H1 (cell line): Measurements from ENCODE around the gene CTSH. TPM values are rescaled to one million over a fixed set of nuclear protein-coding genes. Genes with fewer than 3 reads are reported as not detected.
A peak's percentile ranks its signal among the peaks of the same experiment; 100 is the strongest.

Experiments
- CTCF ChIA-PET: fragments of 300-600 bp; sonication (Branson Sonifier 250); formaldehyde crosslinking; loops from one replicate; lab custom pipeline; 2021; ENCODE audit not compliant: partially characterized antibody; lab: Charles Lee
- POLR2A ChIA-PET: fragments of 300-600 bp; sonication (Branson Sonifier 250); formaldehyde crosslinking; loops from one replicate; lab custom pipeline; 2021; ENCODE audit warnings: inconsistent platforms; ENCODE audit not compliant: partially characterized antibody; lab: Charles Lee
- DNase-seq, 2 experiments: peaks; one replicate each; pipeline versions ENCODE4 v3.0.0 to v3.0.0-alpha.2; 2010 to 2022; ENCODE audit warnings: low spot score in 2 of 2, low read depth in 1 of 2, mixed read lengths in 1 of 2
- FAIRE-seq: peaks from 2 replicates; lab custom pipeline; 2011; peaks lifted over from hg19 to GRCh38; lab: Jason Lieb, UNC
- H2AFZ ChIP-seq: 2 replicates; pipeline ENCODE4 v1.8.1; 2012; ENCODE audit warnings: low read length, inconsistent platforms
- H2AK5ac ChIP-seq: 2 replicates; pipeline ENCODE4 v1.6.1; 2013; ENCODE audit warnings: low read depth, low read length
- H2BK120ac ChIP-seq: replicated peaks from 2 replicates; pipeline ENCODE3; 2013; ENCODE audit warnings: low read depth, low read length, inconsistent platforms
- H2BK12ac ChIP-seq: 2 replicates; pipeline ENCODE4 v1.6.1; 2013; ENCODE audit warnings: low read depth, low read length
- H2BK15ac ChIP-seq: 2 replicates; pipeline ENCODE4 v1.6.1; 2013; ENCODE audit warnings: low read length
- H2BK20ac ChIP-seq: 2 replicates; pipeline ENCODE4 v1.6.1; 2013; ENCODE audit warnings: low read length
- H2BK5ac ChIP-seq: 2 replicates; pipeline ENCODE4 v1.6.1; 2013; ENCODE audit warnings: low read depth, low read length
- H3K14ac ChIP-seq: 2 replicates; pipeline ENCODE4 v1.6.1; 2013; ENCODE audit warnings: inconsistent platforms; ENCODE audit not compliant: insufficient read length
- H3K18ac ChIP-seq: 2 replicates; pipeline ENCODE4 v1.6.1; 2013; ENCODE audit warnings: low read length; ENCODE audit errors: extremely low read depth
- H3K23ac ChIP-seq: 2 replicates; pipeline ENCODE4 v1.6.1; 2013; ENCODE audit warnings: inconsistent platforms; ENCODE audit not compliant: insufficient read length
- H3K23me2 ChIP-seq: 2 replicates; pipeline ENCODE4 v1.6.1; 2013; ENCODE audit warnings: low read depth, low read length
- H3K27ac ChIP-seq: 2 replicates; pipeline ENCODE4 v1.6.1; 2011; ENCODE audit warnings: low read depth, low read length, inconsistent platforms
- H3K27me3 ChIP-seq, 4 experiments: replicated peaks in 1 of 4; 1 replicate in 1 of 4; 2 replicates in 3 of 4; pipeline versions ENCODE4 v1.6.1 to v1.8.1; 2011 to 2013; ENCODE audit warnings: low read length in 3 of 4, mild to moderate bottlenecking in 3 of 4, inconsistent platforms in 2 of 4, mixed read lengths in 2 of 4, moderate library complexity in 1 of 4; ENCODE audit not compliant: control insufficient read depth in 3 of 4, insufficient read depth in 3 of 4; ENCODE audit errors: extremely low read depth in 1 of 4
- H3K36me3 ChIP-seq, 4 experiments: 2 replicates each; pipeline versions ENCODE4 v1.6.1 to v1.8.1; 2011 to 2013; ENCODE audit warnings: mild to moderate bottlenecking in 4 of 4, low read length in 3 of 4, moderate library complexity in 2 of 4, control low read depth in 1 of 4, inconsistent platforms in 1 of 4; ENCODE audit not compliant: insufficient read depth in 4 of 4, control insufficient read depth in 2 of 4
- H3K4ac ChIP-seq: replicated peaks from 2 replicates; pipeline ENCODE3; 2013; ENCODE audit warnings: low read length, low read depth, mixed read lengths, inconsistent platforms; ENCODE audit not compliant: insufficient read length
- H3K4me1 ChIP-seq, 4 experiments: replicated peaks in 1 of 4; 1 replicate in 1 of 4; 2 replicates in 3 of 4; pipeline versions ENCODE4 v1.6.1 to v1.8.1; 2011 to 2013; ENCODE audit warnings: low read length in 3 of 4, inconsistent platforms in 2 of 4, mixed read lengths in 1 of 4; ENCODE audit not compliant: insufficient read depth in 4 of 4, control insufficient read depth in 3 of 4
- H3K4me2 ChIP-seq, 2 experiments: 2 replicates each; pipeline versions ENCODE4 v1.6.1 to v1.8.1; 2011 to 2013; ENCODE audit warnings: low read depth in 2 of 2, low read length in 2 of 2, control low read depth in 1 of 2, inconsistent platforms in 1 of 2, mild to moderate bottlenecking in 1 of 2; ENCODE audit not compliant: insufficient read depth in 1 of 2
- H3K4me3 ChIP-seq, 4 experiments: fragments of 200-600, 300-600 bp in 1 of 4; sonication (generic), shearing (Covaris generic), sonication (Bioruptor Twin) in 1 of 4; 2 replicates each; pipeline versions ENCODE4 v1.5.1 to v1.8.1; 2011 to 2016; ENCODE audit warnings: low read length in 4 of 4, low read depth in 3 of 4, control low read depth in 2 of 4, inconsistent platforms in 2 of 4, mild to moderate bottlenecking in 2 of 4, mixed read lengths in 1 of 4, moderate library complexity in 1 of 4; ENCODE audit not compliant: insufficient read depth in 2 of 4; ENCODE audit errors: extremely low read depth in 1 of 4
- H3K56ac ChIP-seq: replicated peaks from 2 replicates; pipeline ENCODE3; 2013; ENCODE audit warnings: low read depth, mild to moderate bottlenecking, mixed read lengths, low read length, inconsistent platforms; ENCODE audit not compliant: insufficient read length
- H3K79me1 ChIP-seq: 2 replicates; pipeline ENCODE4 v1.6.1; 2013; ENCODE audit warnings: low read depth, low read length, control low read depth
- H3K79me2 ChIP-seq, 2 experiments: 2 replicates each; pipeline versions ENCODE4 v1.6.1 to v1.8.1; 2012 to 2013; ENCODE audit warnings: low read length in 2 of 2, mild to moderate bottlenecking in 2 of 2, inconsistent platforms in 1 of 2; ENCODE audit not compliant: insufficient read depth in 2 of 2, control insufficient read depth in 1 of 2
- H3K9ac ChIP-seq, 4 experiments: replicated peaks in 1 of 4; 1 replicate in 1 of 4; 2 replicates in 3 of 4; pipeline versions ENCODE4 v1.6.1 to v1.8.1; 2011 to 2013; ENCODE audit warnings: low read depth in 3 of 4, low read length in 3 of 4, control low read depth in 2 of 4, mild to moderate bottlenecking in 2 of 4, moderate library complexity in 2 of 4, inconsistent platforms in 1 of 4; ENCODE audit errors: extremely low read depth in 1 of 4
- H3K9me3 ChIP-seq, 2 experiments: 2 replicates each; pipeline versions ENCODE4 v1.6.1 to v1.8.1; 2012 to 2013; ENCODE audit warnings: mild to moderate bottlenecking in 2 of 2, moderate library complexity in 2 of 2, control low read depth in 1 of 2, inconsistent platforms in 1 of 2, low read depth in 1 of 2, low read length in 1 of 2, mixed read lengths in 1 of 2; ENCODE audit not compliant: insufficient read depth in 2 of 2
- H4K20me1 ChIP-seq, 2 experiments: replicated peaks in 1 of 2; 2 replicates each; pipeline versions ENCODE3 to v1.8.1; 2011 to 2013; ENCODE audit warnings: inconsistent platforms in 2 of 2, low read length in 2 of 2, mild to moderate bottlenecking in 1 of 2; ENCODE audit not compliant: insufficient read depth in 2 of 2, control insufficient read depth in 1 of 2
- H4K5ac ChIP-seq: 2 replicates; pipeline ENCODE4 v1.6.1; 2013; ENCODE audit warnings: low read length, low read depth, mixed read lengths, inconsistent platforms; ENCODE audit not compliant: insufficient read length
- H4K8ac ChIP-seq: 2 replicates; pipeline ENCODE4 v1.8.0; 2013; ENCODE audit warnings: mild to moderate bottlenecking, moderate library complexity, low read length, inconsistent platforms; ENCODE audit not compliant: insufficient read depth; ENCODE audit errors: extremely low read depth
- H4K91ac ChIP-seq: replicated peaks from 2 replicates; pipeline ENCODE3; 2013; ENCODE audit warnings: low read length, mixed read lengths, inconsistent platforms; ENCODE audit not compliant: insufficient read length
- KDM1A ChIP-seq: fragments of 200-600, 300-600 bp; sonication (generic); IDR thresholded peaks from 2 replicates; pipeline ENCODE4 v1.7.1; 2016; ENCODE audit warnings: mild to moderate bottlenecking, low read length, borderline replicate concordance
- SRF ChIP-seq: IDR thresholded peaks from 2 replicates; pipeline ENCODE4 v1.6.1; 2011; ENCODE audit warnings: mild to moderate bottlenecking, low read depth, low read length, moderate library complexity
- TCF12 ChIP-seq: IDR thresholded peaks from 2 replicates; pipeline ENCODE4 v1.6.1; 2011; ENCODE audit warnings: low read depth, mild to moderate bottlenecking, low read length
- TEAD4 ChIP-seq: IDR thresholded peaks from 2 replicates; pipeline ENCODE4 v1.6.1; 2012; ENCODE audit warnings: low read depth, low read length, inconsistent platforms, mixed read lengths
- WGBS, 2 experiments: shearing (Covaris generic) in 1 of 2; methylation state at CpG; one replicate each; pipeline versions ENCODE4 v1.1.6 to v1.1.7; 2013 to 2015; ENCODE audit warnings: low lambda C conversion rate in 2 of 2, mixed read lengths in 2 of 2, inconsistent platforms in 1 of 2, low coverage in 1 of 2, missing lambda C conversion rate in 1 of 2; ENCODE audit not compliant: insufficient replicate concordance in 2 of 2, insufficient coverage in 1 of 2, insufficient read length in 1 of 2; ENCODE audit errors: extremely low coverage in 1 of 2, missing lambda C conversion rate in 1 of 2; 5-methylcytosine and 5-hydroxymethylcytosine counted together
- polyA plus RNA-seq, 7 experiments: library from polyadenylated mRNA; depleted of rRNA in 3 of 7; stranded (reverse) in 5 of 7; unstranded in 2 of 7; fragments of >200 nt in 5 of 7; fragments of 200-250 nt in 2 of 7; gene quantifications; 1 replicate in 5 of 7; 2 replicates in 1 of 7; 4 replicates in 1 of 7; pipeline versions ENCODE4 v1.2.1 to v1.2.3, GENCODE V29; 2011 to 2013; ENCODE audit warnings: missing spikeins in 2 of 7, mixed read lengths in 2 of 7
- total RNA-seq: library from RNA; stranded (reverse); fragmentation: NEBNext Ultra II Directional; extraction: Animal tissue kit (Norgen Biotek cat#: 25700); gene quantifications from 2 replicates; pipeline ENCODE4 v1.2.1, GENCODE V29; 2021

Gene CTSH
- total and polyA plus RNA-seq, 2 of the 8 experiments (the other 6 are each of a cell fraction or from before 2014, with no cell fraction given), result 34.0 to 36.8 TPM

GRCh38 chr15:78957416-78958093, 12.7 kb upstream of the CTSH start:
- no peak overlapping the region for H2BK20ac ChIP-seq
- H2BK120ac ChIP-seq, result no peak overlapping the region
- peaks cover 0 to 3% of the 10 kb centered on the region in 2 experiments; a peak in 1 of 4 replicates for H3K9me3 ChIP-seq
- no peak overlapping the region for H3K23ac ChIP-seq
- no peak overlapping the region for H3K4me3 ChIP-seq
- no peaks in the 10 kb centered on the region for H4K20me1 ChIP-seq
- H3K9ac ChIP-seq, result no peak overlapping the region
- no peaks in the 10 kb centered on the region for H3K36me3 ChIP-seq
- no peak overlapping the region for H2AK5ac ChIP-seq
- H4K8ac ChIP-seq, result no peak overlapping the region
- FAIRE-seq, result no peak
- no peak overlapping the region for H2BK5ac ChIP-seq
- H3K27me3 ChIP-seq, result no peaks in the 10 kb centered on the region; a peak in 1 of 7 replicates
- no peak overlapping the region for H2BK15ac ChIP-seq
- 79% methylated on average over 9 of the region's 9 CpGs; no CpG with 5 or more reads in 1 of the 2 experiments for WGBS, 2 experiments
- no peaks in the 10 kb centered on the region for H3K79me2 ChIP-seq
- DNase-seq, result no peak
- H3K4me1 ChIP-seq, result no peaks in the 10 kb centered on the region
- no peak overlapping the region for H2BK12ac ChIP-seq
- H3K27ac ChIP-seq, result no peak overlapping the region
- H3K4ac ChIP-seq, result no peak overlapping the region
- H3K18ac ChIP-seq, result no peak overlapping the region
- no peaks in the 10 kb centered on the region for H3K79me1 ChIP-seq
- H3K23me2 ChIP-seq, result no peaks in the 10 kb centered on the region; the same call in 1 of the 2 replicates
- TF ChIP-seq KDM1A, result peak; percentile 62; the same call in 1 of the 2 replicates
- no peak for TF ChIP-seq SRF
- TF ChIP-seq TCF12, result no peak
- TF ChIP-seq TEAD4, result no peak
- H3K56ac ChIP-seq, result no peak overlapping the region
- CTCF ChIA-PET, result interaction anchor here (1.0 to 2.5 kb wide), 6 partner anchors 8 to 32 kb away, joined by 3 to 7 read pairs (median 4); no protein-coding TSS in a partner anchor
- POLR2A ChIA-PET, result interaction anchor here (0.5 to 1.5 kb wide), 6 partner anchors 10 to 49 kb away, joined by 3 to 4 read pairs (median 4); no protein-coding TSS in a partner anchor
- H4K5ac ChIP-seq, result no peak overlapping the region
- H3K4me2 ChIP-seq, result no peak overlapping the region
- no peak overlapping the region for H2AFZ ChIP-seq
- no peak overlapping the region for H3K14ac ChIP-seq
- no peak overlapping the region for H4K91ac ChIP-seq
